Peyer's patch (tissue), 4 donors: ENCODE data around the gene ARPIN. TPM values are rescaled to one million over a fixed set of nuclear protein-coding genes. Genes with fewer than 3 reads are reported as not detected.
"Not testable (repeated sequence)": the region's sequence is repeated elsewhere in the genome, so short reads cannot be mapped to it uniquely, and the experiment has no call there.

Experiments used
- DNase-seq, 3 donors: peaks; one replicate each; pipeline ENCODE4 v3.0.0-alpha.2; 2017 to 2019
- H3K27ac ChIP-seq, 4 donors: fragments of 200-600 bp; sonication (generic); one replicate each; pipeline ENCODE4 v1.5.1; 2016 to 2019
- H3K27me3 ChIP-seq, 2 donors: fragments of 200-600 bp; sonication (generic); one replicate each; pipeline ENCODE4 v1.5.1; 2019
- H3K36me3 ChIP-seq, 3 donors: fragments of 200-600 bp; sonication (generic); one replicate each; pipeline ENCODE4 v1.5.1; 2016 to 2019
- H3K4me1 ChIP-seq, 4 donors: fragments of 200-600 bp; sonication (generic); one replicate each; pipeline ENCODE4 v1.5.1; 2016 to 2019
- H3K4me3 ChIP-seq, 4 donors: fragments of 200-600 bp; sonication (generic); 1 replicate in 3 of 4; 2 replicates in 1 of 4; pipeline ENCODE4 v1.5.1; 2016 to 2019; ENCODE audit warnings: mild to moderate bottlenecking in 1 of 4
- H3K9me3 ChIP-seq, 4 donors: fragments of 200-600 bp; sonication (generic); one replicate each; pipeline ENCODE4 v1.5.1; 2016 to 2019; ENCODE audit warnings: mild to moderate bottlenecking in 1 of 4
- POLR2A ChIP-seq, 2 donors: fragments of 450-650 bp; IDR thresholded peaks; one replicate each; pipeline ENCODE4 v1.5.1; 2017; ENCODE audit warnings: antibody characterized with exemption in 2 of 2, mild to moderate bottlenecking in 2 of 2, moderate library complexity in 2 of 2
- total RNA-seq, 4 donors: library from RNA; depleted of rRNA; stranded (reverse); fragments of >200 nt; gene quantifications; one replicate each; pipeline ENCODE4 v1.1.0, GENCODE V29; 2016
- TF ChIP-seq, protein P1 (sequence below), 6 experiments: fragments of 450-650 bp in 4 of 6; fragments of 200-600 bp in 2 of 6; sonication (generic) in 1 of 6; IDR thresholded peaks; one replicate each; pipeline ENCODE4 v1.5.1; 2017 to 2019; ENCODE audit warnings: antibody characterized with exemption in 6 of 6, mild to moderate bottlenecking in 3 of 6, moderate library complexity in 1 of 6

ARPIN gene
- total RNA-seq, 4 donors from 2014 or later: 20.6 to 60.4 (median 50.7) TPM

DNA sequence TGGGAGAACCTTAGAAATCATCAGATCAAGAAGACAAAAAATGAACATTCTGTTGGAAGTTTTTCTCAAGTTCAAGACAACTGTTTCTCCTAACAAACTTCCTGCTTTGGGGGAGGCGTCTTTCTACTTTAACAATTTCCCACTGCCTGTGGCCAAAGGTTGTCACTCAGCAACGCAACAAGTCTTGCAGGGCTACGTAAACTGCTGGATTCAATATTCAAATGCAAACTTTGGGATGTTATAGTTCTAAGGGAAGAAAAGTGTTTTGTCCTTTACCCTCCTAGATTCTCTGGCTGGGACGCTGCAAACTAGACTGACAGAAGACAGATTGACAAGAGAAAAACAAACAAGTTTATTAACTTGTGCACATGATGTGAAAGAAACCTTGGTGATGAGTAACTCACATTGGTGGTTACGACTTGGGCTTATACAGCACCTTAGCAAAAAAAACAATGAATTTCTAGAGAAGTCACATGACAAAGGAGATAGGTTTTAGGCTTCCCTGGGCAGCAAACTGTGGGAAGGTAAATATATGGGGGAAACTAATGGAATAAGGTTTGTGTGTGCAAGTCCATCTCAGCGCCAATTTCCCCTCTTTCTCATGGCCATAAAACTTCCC lies 34.0 kb upstream of the ARPIN start:
- Histone ChIP-seq H3K4me1 (peaks cover 0 to 4% (median 2%) of the 10 kb centered on the region in 4 donors), H3K9me3 (no peaks in the 10 kb centered on the region), H3K27me3 (no peaks in the 10 kb centered on the region), H3K36me3 (no peaks in the 10 kb centered on the region), H3K4me3 (no peak overlapping the region), H3K27ac (no peak overlapping the region)
- no peak for TF ChIP-seq POLR2A (IDR thresholded peaks at IDR 0.05)
- TF ChIP-seq, protein P1, sequence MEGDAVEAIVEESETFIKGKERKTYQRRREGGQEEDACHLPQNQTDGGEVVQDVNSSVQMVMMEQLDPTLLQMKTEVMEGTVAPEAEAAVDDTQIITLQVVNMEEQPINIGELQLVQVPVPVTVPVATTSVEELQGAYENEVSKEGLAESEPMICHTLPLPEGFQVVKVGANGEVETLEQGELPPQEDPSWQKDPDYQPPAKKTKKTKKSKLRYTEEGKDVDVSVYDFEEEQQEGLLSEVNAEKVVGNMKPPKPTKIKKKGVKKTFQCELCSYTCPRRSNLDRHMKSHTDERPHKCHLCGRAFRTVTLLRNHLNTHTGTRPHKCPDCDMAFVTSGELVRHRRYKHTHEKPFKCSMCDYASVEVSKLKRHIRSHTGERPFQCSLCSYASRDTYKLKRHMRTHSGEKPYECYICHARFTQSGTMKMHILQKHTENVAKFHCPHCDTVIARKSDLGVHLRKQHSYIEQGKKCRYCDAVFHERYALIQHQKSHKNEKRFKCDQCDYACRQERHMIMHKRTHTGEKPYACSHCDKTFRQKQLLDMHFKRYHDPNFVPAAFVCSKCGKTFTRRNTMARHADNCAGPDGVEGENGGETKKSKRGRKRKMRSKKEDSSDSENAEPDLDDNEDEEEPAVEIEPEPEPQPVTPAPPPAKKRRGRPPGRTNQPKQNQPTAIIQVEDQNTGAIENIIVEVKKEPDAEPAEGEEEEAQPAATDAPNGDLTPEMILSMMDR (IDR thresholded peaks at IDR 0.05): no peak
- DNase-seq: no peak

DNA sequence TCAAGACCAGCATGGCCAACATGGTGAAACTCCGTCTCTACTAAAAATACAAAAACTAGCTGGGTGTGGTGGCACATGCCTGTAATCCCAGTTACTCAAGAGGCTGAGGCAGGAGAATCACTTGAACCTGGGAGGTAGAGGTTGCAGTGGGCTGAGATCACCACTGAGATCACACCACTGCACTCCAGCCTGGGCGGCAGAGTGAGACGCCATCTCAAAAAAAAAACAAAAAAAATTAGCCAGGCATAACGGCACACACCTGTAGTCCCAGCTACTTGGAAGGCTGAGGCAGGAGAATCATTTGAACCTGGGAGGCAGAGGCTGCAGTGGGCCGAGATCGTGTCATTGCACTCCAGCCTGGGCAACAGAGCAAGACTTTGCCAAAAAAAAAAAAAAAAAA lies 31.0 kb upstream of the ARPIN start:
- not testable (repeated sequence) for H3K36me3 ChIP-seq, H3K4me3 ChIP-seq, DNase-seq, H3K27me3 ChIP-seq, H3K27ac ChIP-seq, H3K4me1 ChIP-seq, H3K9me3 ChIP-seq

DNA sequence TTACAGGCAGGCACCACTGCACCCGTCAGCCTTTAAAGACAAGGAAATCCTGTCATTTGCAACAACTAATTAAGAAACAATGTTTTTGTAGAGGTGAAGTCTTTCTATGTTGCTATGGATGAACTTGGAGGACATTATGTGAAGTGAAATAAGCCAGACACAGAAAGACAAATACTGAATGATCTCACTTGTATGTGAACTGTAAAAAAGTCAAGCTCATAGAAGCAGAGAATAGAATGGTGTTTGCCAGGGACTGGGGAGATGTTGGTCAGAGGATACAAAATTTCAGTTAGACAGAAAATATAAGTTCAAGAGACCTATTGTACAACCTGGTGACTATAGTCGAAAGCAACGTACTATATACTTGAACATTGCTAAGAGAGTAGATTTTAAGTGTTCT lies 27.2 kb upstream of the ARPIN start:
- no peaks in the 10 kb centered on the region for H3K4me1 ChIP-seq
- H3K36me3 ChIP-seq: no peaks in the 10 kb centered on the region
- no peak for DNase-seq
- no peak overlapping the region for H3K4me3 ChIP-seq
- no peaks in the 10 kb centered on the region for H3K9me3 ChIP-seq
- no peak overlapping the region for H3K27ac ChIP-seq
- H3K27me3 ChIP-seq: no peaks in the 10 kb centered on the region
- no peak for TF ChIP-seq POLR2A (IDR thresholded peaks at IDR 0.05)
- TF ChIP-seq, protein P1 (IDR thresholded peaks at IDR 0.05): no peak

DNA sequence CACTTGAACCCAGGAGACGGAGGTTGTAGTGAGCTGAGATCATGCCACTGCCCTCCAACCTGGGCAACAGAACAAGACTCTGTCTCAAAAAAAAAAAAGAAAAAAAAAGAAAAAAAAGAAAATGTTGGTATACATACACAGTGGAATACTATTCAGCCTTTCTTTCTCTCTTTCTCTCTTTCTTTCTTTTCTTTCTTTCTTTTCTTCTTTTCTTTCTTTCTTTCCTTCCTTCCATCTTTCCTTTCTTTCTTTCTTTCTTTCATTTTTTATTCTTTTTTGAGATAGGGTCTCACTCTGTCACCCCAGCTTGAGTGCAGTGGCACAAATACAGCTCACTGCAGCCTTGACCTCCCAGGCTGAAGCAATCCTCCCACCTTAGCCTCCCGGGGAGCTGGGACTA lies 26.6 kb upstream of the ARPIN start:
- H3K27me3 ChIP-seq, H3K36me3 ChIP-seq, DNase-seq, H3K4me1 ChIP-seq, H3K27ac ChIP-seq, H3K9me3 ChIP-seq, H3K4me3 ChIP-seq: not testable (repeated sequence)

DNA sequence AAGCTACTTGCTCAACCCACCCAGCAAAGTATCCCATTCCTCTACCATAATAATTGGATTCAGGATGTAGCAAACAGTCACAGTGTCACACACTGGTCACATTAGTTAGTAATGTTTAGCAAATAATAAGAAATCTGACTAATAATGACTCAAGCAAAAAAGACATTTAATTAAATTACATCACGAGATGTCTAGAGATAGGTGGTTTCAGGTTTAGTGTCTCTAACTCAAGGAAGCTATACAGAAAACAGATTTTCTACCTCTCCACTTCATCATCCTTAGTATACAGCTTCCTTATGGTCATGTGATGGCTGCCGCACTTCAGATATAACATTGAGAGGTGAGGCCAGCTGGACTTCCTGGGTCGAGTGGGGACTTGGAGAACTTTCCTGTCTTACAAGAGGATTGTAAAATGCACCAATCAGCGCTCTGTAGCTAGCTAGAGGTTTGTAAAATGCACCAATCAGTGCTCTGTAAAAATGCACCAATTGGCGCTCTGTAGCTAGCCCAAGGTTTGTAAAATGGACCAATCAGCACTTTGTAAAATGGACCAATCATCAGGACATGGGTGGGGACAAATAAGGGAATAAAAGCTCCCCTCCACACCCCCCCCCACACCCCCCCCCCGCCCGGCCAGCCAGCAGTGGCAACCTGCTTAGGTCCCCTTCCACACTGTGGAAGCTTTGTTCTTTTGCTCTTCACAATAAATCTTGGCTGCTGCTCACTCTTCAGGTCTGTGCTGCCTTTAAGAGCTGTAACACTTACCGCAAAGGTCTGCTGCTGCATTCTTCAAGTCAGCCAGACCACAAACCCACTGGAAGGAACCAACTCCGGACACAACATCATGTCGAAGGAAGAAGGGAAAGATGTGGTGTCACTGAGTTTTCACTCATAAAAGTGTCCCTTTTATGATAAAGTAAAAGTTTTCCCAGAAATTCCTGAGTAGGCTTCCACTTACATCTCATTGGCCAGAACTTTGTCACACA lies 24.9 kb upstream of the ARPIN start:
- no peaks in the 10 kb centered on the region for H3K4me1 ChIP-seq
- DNase-seq: no peak
- no peaks in the 10 kb centered on the region for H3K36me3 ChIP-seq
- no peaks in the 10 kb centered on the region for H3K9me3 ChIP-seq
- H3K4me3 ChIP-seq: no peak overlapping the region
- no peak overlapping the region for H3K27ac ChIP-seq
- no peak for TF ChIP-seq POLR2A (IDR thresholded peaks at IDR 0.05)
- TF ChIP-seq, protein P1 (IDR thresholded peaks at IDR 0.05): no peak
- H3K27me3 ChIP-seq: no peaks in the 10 kb centered on the region

DNA sequence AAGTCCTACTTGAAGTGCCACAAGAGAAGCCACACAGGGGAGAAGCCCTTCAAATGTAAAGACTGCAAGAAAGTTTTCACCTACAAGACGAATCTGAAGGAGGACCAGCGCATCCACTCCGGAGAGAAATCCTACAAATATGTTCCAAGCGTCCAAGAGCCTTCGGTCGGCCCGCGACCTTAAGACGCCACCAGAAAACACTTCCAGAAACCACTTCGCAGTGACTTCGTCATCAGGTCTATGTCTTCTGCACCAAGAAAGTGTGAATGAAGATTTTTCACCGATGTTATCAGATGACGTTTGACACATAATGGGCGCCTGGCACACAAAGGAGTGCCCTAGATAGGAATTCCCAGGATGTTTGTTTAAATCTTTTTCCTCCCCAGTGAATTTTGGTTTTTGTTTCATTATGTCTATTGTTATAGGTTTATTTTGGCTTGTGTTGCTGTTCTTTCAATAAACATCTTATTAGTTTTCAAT lies 24.1 kb upstream of the ARPIN start:
- H3K27me3 ChIP-seq: no peaks in the 10 kb centered on the region
- H3K4me1 ChIP-seq: no peaks in the 10 kb centered on the region
- TF ChIP-seq, protein P1 (IDR thresholded peaks at IDR 0.05): no peak
- no peak for TF ChIP-seq POLR2A (IDR thresholded peaks at IDR 0.05)
- H3K27ac ChIP-seq: no peak overlapping the region
- H3K9me3 ChIP-seq: no peaks in the 10 kb centered on the region
- DNase-seq: no peak
- no peak overlapping the region for H3K4me3 ChIP-seq
- no peaks in the 10 kb centered on the region for H3K36me3 ChIP-seq
